Ecto neural progenitor cell (in vitro differentiated cells): Measurements from ENCODE around the gene PPP1R11.
"Not testable (repeated sequence)": the region's sequence is repeated elsewhere in the genome, so short reads cannot be mapped to it uniquely, and the experiment has no call there.

Source experiments
- DNase-seq: peaks from one replicate; pipeline ENCODE4 v3.0.0-alpha.2; 2018; ENCODE audit warnings: low spot score

The PPP1R11 gene, protein sequence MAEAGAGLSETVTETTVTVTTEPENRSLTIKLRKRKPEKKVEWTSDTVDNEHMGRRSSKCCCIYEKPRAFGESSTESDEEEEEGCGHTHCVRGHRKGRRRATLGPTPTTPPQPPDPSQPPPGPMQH

DNA sequence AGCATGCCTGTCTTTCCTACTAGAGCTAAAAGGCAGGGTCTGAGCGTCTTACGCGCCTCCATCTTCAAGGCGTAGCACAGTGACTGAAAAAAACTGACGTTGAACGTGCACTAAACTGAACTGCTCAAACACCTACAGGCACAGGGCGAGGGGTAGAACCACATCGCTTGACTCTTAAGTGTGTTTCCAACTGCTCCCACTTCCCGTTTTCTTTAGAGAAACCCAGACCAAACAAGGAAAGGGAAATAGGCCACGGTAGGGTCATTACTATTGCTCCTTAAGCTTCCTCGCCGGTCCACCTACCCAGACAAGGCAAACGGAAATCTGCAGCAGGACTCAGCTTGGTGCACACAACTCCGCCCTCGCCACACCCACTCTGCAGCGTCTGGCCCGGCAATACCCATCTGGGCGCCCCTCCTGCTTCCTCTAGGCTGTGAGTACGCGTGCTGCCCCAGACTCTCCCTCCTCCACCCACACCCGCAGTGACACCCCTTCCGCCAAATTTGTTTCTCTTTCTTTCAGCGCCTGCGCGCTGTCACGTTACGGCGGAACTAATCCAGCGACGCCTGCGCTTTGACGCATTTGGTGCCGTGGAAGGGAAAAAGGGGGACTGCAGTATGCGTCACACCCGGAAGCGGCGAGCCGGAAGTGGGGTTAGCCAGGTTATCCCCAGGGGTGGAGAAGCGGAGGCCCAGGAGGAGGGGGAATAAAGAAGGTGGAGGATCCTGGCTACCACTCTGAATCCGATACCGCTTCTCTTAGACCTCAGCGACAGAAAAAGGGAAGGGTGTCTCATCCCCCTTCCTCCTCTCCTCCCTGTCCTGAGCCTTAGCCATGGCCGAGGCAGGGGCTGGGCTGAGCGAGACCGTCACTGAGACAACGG, at the start of gene PPP1R11:
Gene PPP1R11, plus strand, starts transcription at position 622 of the 883 bp plus-strand sequence. Its CDS starts 213 bp downstream, at position 835.
- peak; percentile 96 for DNase-seq

DNA sequence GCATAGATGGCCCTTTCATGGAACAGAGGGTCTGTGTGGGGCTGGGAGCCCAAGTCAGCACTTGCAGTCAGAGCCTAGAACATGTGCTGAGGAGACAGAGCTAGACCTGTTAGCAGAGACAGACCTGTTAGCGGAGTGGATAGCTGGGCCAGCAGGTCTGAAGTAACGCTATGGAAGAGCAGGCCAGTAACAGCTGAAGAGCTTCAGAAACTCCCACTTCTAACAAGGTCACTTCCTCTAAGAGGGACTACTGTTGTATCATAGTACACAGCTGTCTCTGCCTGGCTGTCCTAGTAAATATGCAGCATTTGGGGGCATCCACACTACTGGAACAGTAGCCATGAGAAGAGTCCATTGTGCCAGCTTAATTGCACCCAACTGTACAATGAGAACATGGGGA, 47.2 kb upstream of the PPP1R11 start:
- no peak for DNase-seq

DNA sequence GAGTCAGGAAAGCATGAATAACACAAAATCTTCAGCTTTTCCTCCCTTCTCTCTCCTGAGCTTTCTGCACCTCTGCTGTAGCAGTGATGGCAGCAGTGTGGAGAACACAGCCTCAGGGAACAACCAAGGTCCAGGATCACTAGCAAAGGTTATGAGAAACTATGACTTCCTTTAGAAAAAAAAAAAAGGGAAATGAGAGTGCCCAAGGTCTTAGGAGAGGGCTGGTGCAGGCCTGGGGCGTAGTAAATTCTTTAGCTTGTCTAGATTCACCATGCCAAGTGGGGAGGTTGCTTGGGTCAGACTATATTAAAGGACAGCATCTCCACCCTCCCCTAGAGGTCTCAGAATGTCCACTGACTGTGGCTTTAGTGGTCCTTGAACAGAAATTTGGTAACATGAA, 46.4 kb upstream of the PPP1R11 start:
- DNase-seq = no peak

DNA sequence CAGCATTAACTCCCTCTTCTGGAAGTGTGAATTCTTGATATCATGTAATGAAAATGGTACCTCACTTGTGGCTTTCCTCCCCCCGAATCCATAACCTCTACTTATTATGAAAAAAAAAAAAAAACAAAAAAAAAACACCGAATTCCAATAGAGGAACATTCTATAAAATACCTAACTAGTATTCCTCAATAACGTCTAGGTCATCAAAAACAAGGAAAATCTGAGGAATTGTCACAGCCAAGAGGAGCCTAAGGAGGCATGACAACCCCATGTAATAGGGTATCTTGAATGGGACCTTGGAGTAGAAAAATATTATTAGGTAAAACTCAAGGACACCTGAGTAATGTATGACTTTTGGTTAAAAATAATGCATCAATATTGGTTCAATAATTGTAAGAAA, 44.8 kb upstream of the PPP1R11 start:
- DNase-seq = no peak

DNA sequence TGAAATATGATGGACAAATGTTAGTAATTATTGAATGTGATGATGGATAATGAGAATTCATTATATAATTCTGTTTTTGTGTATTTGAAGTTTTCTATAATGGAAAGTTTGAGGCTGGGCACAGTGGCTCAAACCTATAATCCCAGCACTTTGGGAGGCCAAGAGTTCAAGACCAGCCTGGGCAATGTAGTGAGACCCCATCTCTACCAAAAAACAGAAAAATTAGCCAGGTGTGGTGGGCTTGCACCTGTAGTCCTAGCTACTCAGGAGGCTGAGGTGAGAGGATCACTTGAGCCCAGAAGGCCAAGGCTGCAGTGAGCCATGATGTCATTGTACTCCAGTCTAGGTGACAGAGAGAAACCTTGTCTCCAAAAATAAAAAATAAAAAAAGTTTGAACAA, 44.3 kb upstream of the PPP1R11 start:
- not testable (repeated sequence) for DNase-seq

DNA sequence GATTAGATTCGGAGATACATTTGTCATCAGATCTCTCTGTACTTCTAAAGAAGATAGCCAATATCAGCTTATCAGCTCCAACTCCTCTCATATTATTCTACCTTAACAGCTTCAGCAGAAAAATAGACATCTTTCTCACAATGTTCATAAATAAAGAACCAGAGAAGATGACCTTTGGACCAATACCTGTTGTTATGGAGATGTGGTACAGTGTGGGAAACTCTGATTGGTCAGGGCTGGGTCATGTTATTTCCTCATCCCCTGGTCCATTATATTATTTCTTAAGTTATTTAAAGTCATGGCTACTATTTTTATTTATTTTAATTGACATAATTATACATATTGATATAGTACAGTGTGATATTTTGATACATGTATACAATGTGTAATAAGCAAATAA, 41.8 kb upstream of the PPP1R11 start:
- DNase-seq = no peak

DNA sequence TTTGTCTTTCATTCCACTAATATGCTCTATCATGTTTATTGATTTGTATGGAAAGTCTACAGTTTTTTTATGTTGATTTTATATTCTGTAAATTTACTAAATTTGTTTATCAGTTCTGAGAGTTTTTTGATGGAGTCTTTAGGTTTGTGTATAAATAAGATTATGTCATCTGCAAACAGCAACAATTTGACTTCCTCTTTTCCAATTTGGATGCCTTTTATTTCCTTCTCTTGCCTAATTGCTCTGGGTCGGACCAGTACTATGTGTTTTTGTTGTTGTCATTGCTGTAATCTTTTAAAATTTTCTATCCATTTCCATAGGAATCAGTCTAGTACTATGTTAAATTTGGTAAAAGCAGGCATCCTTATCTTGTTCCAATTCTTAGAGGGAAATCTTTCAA, 37.4 kb upstream of the PPP1R11 start:
- no peak for DNase-seq

DNA sequence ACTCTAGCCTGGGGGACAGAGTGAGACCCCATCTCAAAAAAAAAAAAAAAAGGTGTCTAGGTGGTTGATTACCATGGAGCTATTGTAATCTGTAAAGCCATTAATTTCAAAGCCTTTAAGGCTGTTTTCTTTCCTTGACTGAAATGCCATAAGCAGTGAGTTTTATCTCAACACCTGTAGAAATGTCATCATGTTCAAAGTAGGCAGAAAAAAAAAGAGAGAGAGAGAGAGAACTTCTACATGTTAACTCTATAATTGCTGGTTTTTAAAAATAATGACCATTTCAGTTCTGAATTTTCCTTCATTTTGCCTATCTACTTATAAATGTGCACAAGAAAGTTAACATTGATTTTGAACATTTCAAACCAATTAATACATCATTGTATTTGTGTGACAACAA, 35.6 kb upstream of the PPP1R11 start:
- no peak for DNase-seq

DNA sequence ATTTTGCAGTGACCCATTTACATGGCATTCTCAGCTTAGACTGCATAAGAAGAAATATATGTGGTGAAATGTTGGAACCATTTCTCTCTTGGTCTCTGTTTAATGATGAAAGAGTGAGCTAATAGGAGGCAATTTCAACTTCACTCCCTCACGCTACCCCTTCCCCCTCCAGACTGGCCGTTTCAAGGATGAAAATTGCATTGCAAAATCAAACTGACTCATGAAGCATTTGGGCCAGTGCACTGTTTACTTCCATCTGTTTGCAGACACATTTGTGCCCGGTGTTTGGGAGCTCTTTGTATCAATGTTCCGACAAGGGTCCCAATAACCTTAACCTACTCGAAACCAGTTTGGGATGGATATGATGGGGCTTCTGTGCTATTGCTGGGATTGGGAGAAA, 33.6 kb upstream of the PPP1R11 start:
- DNase-seq = not testable (repeated sequence)

DNA sequence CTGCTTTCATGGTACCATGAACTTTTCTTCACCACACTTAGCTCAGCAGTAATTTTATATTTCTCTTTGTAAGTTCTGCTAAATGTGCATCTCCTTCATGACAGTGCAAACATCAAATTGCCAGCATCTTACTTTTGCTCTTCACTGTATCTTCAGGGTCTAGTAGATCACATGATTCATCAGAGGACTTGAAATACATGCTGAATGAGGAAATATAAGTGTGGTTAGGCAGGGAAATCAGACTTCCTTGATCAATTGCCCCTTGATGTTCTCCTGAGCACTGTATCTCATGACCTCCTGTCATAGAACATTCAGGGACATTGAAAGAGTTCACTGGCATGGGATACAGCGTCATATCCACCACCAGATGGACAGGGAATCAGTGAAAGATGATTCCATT, 31.2 kb upstream of the PPP1R11 start:
- DNase-seq = no peak

DNA sequence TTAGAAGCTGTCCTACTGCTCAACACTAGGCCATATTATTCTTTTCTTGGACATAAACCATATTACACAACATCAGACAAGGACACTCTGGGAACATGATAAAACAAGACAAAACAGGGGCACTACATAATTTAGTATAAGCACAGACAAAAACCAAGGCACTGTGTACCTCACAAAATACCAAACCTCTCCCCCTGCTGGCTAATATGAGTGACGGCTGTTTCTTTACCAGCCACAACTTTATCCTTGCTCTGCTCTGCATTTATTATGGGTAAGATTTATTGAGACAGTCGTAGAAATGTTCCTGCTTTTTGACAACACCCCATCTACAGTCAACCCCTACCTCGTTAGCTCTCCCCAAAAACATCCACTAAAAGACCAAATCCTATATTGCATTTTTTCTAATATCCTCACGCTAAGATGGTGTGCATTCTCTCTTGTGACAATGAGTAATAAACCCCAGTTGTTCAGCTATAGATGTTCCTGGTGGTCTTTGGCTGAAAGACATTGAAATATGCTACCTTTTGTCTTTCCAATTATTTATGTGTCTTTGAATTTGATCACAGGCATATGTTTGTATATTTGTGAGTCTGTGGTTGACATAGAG, 29.7 kb upstream of the PPP1R11 start:
- no peak for DNase-seq

DNA sequence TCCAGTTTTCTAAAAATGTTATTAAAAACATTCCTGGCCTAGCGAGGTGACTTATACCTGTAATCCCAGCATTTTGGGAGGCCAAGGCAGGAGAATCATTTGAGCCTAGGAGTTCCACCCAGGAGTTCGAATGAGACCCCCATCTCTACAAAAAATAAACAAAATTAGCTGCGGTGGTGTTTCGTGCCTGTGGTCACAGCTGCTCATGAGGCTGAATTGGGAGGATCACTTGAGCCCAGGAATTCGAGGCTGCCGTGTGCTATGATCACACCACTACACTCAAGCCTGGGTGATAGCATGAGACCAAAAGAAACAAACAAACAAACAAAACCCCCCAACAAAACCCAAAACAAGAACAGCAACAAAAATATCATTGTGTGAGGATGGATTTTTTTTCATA, 25.8 kb upstream of the PPP1R11 start:
- no peak for DNase-seq

DNA sequence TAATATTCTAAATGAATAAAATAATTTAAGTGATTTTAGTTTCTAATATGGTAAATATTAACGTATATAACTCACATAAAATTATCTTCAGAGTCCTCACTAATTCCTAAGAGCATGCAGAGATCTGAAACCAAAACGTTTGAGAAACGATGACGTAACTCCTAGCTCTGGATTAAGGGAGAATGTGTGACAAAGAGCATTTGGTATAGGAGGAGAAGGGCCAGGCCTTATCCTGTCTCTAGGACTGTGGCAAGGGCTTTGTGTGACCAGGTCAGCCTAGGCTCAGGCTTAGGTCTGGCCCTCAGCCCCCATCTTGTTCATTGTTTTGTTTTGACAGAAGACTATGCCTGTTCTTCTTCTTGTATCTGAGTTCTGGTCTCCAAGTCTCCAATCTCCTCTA, 25.2 kb upstream of the PPP1R11 start:
- DNase-seq = no peak

DNA sequence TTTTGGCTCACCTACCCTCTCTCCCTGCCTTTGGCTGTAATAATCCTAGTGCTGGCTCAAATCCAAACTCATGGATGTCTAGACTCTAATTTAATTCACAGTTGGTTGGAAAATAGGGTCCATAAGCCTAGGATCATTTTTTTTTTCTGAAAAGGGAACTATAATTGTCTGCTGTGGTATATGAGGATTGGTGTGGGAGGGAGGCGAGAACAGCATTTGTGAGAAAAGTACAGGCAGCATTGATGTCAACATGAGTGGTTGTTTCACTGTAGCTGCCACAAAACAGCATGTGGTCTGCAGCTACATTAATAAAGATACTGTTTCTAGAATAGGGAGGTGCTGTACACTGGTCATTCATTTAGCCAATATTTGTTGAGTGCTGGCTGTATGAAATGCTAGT, 24.5 kb upstream of the PPP1R11 start:
- no peak for DNase-seq

DNA sequence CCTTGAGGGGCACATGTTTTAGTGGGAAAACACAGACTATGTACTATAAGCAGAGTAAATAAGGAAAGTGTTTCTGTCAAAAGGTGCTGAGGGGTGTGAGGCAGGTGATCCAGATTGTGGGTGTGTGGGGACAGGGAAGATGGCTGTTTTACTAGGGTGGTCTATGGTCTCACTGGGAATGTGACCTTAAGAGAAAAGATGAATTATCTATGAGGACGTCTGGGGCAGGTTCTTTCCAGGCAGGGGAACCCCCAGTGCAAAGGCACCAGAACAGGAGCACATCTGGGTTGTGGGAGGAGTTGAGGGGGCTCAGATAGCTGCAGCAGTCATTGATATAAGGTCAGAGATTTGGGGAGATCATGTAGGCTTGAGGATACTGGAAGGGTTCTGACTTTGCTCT, 24.1 kb upstream of the PPP1R11 start:
- DNase-seq = no peak

DNA sequence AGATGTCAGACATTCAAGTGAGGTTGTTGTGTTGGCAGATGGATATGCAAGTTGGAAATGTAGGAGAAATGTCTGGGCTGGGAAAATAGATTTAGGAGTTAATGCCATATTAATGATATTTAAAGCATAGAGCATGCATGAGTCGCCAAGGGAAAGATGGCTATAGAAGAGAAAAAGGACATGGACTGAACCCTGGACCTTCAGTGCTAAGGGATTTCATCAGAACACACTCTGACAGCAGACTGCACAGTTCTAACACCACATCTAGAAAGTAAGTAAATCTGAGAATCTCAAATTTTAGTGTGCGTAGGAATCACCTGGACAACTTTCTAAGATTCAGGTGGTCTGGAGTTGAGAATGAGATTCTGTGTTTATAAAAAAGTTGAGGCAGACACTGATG, 23.3 kb upstream of the PPP1R11 start:
- no peak for DNase-seq

DNA sequence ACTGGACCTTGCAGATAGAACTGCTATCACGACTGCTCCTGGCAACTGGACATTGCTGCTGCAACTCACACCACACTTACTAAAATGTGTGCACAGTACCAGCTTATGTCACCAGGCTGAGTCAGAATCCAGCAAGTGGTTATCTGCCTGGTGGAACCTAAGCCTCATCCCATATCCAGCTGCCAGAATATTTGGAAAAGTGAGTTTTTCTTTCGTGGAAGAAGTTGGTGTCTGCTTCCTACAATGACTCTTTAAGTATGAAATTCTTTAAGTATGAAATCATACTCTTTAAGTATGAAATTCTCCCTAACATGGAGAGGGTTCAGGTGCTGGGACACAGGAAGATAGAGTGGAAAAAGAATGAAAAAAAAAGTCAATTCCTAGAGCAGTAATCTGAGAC, 22.4 kb upstream of the PPP1R11 start:
- no peak for DNase-seq

DNA sequence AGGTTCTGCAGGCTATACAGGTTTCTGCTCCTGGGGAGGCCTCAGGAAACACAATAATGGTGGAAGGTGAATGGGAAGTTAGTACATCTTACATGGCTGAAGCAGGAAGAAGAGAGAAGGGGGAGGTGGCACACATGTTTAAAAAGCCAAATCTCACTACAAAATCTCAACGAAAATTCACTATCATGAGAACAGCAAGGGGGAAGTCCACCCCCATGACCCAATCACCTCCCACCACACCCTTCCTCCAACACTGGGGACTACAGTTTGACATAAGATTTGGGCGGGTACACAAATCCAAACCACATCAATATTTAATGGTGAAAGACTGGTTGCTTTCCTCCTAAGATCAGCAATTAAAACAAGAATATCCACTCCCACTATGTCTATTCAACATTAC, 19.8 kb upstream of the PPP1R11 start:
- no peak for DNase-seq

DNA sequence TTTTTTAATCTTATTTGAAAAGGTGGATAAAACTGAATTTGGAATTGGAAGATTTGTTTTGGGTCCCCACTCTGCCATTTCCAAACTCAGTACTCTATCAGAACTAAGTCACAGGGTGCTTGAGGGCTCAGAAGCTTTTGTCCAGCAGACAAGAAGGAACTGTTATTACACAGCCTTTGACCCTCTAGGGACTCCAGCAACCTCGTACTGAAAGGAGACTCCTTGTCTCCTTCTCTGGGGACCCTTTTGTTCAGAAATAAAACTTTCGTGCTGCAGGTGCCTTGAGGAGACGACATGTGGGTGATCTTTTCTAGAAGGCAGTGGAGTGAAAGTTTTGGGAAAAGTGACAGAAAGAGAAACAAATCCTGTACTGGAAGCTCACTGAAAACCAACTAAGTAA, 13.3 kb upstream of the PPP1R11 start:
- no peak for DNase-seq

DNA sequence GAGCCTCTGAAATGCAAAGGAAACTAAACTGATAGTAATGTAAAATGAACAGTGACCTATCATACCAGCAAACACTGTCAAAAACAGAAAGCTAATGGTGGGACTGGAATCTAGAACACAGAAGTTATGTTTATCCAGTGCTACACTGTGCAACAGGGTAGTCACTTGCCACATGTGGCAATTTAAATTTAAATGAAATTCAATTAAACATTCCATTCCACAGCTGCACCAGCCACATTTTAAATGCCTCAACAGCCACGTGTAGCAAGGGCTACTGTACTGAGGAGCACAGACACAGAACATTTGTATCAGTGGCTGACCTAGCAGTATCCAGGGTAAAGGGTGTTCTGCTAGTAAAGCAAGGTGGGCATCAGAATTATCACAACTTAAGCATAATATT, 11.5 kb upstream of the PPP1R11 start:
- no peak for DNase-seq

DNA sequence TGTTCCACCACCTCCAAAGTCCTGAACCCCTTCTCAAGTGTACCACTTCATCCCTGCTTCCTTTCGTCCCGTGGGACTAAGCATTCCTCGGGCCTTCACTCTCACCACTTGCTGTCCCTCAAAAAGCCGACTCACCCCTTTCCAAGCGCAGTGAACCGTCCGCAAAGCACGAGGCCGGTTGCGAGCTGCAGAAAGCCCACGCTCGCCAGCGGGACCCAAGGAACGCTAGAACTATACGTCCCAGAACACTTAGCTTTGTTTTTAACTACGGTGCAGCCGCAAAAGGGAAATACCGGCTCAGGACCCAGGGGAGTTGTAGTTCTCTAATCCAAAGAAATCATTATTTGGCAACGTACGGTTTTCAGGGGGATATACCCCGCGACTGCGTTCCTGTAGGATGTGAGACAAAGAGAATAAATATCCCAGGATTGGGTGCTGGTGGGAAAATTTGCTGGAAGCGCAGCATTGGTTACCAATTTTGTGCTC, 6.3 kb upstream of the PPP1R11 start:
- DNase-seq = no peak

DNA sequence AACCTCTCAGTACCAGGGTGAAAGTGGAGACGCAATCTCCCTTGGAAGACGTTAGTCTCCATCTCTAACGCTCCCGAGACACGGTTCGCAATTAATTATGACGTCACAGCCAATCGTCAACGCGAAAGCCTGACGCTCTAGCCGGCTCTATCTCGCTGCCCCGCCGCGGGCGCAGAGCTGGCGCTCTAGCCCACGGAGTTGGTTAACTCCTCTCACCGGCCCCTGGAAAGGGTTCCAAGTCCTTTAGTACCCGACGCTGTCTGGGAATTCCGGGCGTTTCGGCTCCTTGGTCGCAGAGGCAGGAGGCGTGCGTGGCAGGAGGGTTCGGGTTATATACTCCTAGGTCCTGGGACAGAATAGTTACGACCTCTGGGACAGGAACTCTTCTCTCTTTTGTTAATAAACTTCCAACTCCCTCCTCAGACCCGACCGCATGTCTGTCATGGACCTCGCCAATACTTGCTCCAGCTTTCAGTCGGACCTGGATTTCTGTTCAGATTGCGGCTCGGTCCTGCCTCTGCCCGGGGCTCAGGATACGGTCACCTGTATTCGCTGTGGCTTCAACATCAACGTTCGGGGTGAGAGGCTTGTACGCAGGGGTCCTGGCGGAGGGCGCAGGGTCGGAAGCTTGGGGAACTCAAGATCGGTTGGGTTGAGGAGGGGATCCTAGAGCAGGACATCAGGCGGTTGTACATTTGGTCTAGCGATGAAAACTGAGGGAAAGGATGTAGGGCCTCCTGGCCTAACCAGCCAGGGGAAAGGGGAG, 5.7 kb upstream of the PPP1R11 start, which contains the start of gene POLR1H:
Gene POLR1H, plus strand, starts transcription at position 174 of the 766 bp plus-strand sequence. Its CDS starts 260 bp downstream, at position 434.
- peak; percentile 93 for DNase-seq
